SK-MEL-5 (cell line): ENCODE results near the gene TMEM184A. TPM values are rescaled to one million over a fixed set of nuclear protein-coding genes. Genes with fewer than 3 reads are reported as not detected.
A peak's percentile ranks its signal among the peaks of the same experiment; 100 is the strongest.

ENCODE experiments used
- DNase-seq: peaks from one replicate; pipeline ENCODE4 v3.0.0-alpha.2; 2016; ENCODE audit warnings: low read depth, low spot score
- in situ Hi-C: cut with HindIII; loops from 2 replicates; pipeline ENCODE4 v1.10.0; 2016; ENCODE audit warnings: low sequenced_read_pairs, high pct_unique_total_duplicates, low pct_unique_long_range_greater_than_20kb
- polyA plus RNA-seq, 2 experiments: library from polyadenylated mRNA; depleted of rRNA; stranded (reverse); fragments of >200 nt; gene quantifications; 2 replicates each; pipeline ENCODE4 v1.2.3, GENCODE V29; 2015
- total RNA-seq: library from RNA; depleted of rRNA; stranded (reverse); fragments of >200 nt; shearing (Covaris generic); gene quantifications from 2 replicates; pipeline ENCODE4 v1.2.3, GENCODE V29; 2014; rRNA removed

Gene TMEM184A
- 0.16 and 0.19 TPM in 2 replicates for total RNA-seq
- 0.17 and 2.5 TPM in 2 replicates for polyA plus RNA-seq (2015; cell fraction: cytosol; rRNA removed)
- 0.04 and 0.35 TPM in 2 replicates for polyA plus RNA-seq (2015; cell fraction: nucleus; rRNA removed)

DNA sequence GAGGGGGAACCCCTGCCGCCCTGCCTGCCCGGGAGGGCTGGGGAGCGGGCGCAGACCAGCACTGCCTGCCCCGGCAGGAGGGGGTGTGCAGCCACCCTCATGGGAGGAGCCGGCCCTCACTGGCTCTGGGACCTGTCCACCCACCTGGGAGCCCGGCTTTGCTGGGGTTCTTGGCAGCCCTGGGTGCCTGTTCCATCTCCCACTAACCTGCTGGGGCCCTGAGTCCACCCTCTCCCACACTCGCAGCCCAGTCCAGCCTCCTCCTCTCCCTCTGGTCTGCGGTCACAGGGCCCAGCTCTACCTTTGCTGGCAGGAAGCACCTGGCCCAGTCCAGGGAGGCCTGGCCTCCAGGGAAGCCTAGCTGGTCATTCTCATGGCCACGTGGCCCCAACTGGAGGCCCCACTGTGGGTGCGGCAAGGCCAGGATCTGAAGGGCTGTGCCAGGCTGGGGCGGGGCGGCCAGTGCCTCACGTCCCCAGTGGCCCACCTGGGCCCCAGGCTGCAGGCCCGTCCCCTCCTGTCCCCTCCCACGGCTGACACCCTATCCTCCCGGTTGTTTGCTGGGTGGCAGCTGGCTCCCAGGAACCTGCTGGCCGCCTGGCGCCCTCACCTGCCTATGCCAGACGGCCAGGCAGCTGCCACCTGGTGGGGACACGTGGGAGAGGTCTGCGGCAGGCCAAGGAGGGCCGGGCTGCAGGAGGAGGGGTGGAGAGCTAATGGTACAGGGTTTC lies at the start of gene TMEM184A:
TSS of gene TMEM184A (minus strand) at position 393 of the 731 bp plus-strand sequence. CDS start 721 bp downstream, outside the sequence.
- in situ Hi-C loops = no loop called here
- DNase-seq = peak; percentile 47

DNA sequence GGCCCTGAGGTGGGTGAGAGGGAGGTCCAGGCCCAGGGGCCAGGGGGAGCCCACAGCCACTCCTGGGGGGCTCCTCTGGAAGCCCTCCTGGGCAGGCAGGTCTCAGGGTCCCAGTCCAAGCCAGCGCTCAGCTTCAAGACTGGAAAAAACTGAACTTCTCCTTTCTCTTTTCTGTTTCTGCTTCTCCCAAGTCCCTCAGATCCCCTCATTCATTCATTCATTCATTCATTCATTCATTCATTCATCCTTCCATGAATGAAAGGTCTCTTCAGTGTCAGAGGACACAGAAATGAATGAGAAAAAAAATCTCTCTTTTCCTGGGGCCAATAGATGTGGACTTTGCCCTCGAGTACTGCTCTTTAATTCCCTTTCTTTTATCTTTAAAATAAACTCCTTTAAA lies 48.4 kb upstream of the TMEM184A start:
- DNase-seq = no peak
- in situ Hi-C loops = no loop called here

DNA sequence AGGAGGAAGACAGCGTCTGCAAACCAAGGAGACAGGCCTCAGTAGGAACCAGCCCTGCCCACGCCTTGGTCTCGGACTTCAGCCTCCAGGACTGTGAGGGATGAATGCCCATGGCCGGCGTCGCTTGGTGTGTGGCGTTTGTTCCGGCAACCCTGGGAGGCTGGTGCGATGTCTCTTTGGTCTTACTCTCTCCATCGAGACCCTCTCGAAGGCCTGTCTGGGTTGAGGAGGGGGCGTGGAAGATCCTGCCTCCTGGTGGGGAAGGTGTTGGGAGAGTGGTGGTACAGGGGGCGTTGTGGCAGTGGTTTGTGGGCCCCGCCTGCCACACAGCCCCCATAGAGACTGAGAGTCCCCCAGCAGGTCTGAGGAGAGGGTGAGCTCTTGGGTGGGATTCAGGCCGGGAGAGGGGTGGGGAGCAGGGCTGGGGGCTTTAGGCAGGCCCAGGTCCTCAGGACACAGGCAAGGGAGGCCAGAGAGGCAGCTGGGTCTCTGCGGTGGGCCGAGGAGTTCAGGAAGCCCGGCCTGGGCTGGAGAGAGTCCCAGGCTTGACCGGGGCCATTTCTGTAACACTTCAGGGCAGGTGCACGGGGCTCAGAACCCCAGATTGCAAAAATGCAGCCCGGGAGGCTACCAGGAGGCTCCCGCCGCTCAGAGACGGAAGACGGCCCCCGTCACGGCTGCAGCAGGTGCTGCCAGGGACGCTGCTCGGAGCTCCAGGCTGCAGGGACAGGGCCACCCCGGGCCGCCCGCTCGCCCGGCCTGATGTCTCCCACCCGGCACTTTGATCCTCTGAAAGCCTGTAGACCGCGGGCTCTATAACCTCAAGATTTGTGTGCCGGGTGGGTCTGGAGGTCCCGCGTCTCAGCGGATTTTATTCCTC lies 47.6 kb upstream of the TMEM184A start:
- no peak for DNase-seq
- in situ Hi-C loops = no loop called here

DNA sequence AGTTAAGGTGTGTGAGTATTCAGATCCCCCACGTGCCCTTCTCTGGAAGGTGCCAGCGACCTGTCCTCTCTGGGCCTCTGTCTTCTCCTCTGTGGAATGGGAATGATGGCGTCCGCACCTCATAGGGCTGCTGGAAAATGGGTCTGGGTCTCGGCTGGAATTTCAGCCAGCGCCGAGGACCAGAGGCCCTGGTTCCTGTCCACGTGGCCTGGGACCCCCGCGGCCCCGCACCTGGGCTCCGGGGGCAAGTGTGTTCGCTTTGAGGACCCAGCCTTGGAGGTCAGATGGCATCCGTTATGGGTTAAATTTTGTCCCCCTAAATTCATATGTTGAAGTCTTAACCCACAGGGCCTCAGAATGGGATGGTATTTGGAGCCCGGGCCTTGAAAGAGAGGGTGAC lies 46.4 kb upstream of the TMEM184A start:
- DNase-seq = no peak
- in situ Hi-C loops = no loop called here

GRCh38 chr7:1601956-1602355 lies 46.0 kb upstream of the TMEM184A start:
- no peak for DNase-seq
- in situ Hi-C loops = no loop called here

GRCh38 chr7:1599640-1600395 lies 43.8 kb upstream of the TMEM184A start:
- in situ Hi-C loops = no loop called here
- no peak for DNase-seq

DNA sequence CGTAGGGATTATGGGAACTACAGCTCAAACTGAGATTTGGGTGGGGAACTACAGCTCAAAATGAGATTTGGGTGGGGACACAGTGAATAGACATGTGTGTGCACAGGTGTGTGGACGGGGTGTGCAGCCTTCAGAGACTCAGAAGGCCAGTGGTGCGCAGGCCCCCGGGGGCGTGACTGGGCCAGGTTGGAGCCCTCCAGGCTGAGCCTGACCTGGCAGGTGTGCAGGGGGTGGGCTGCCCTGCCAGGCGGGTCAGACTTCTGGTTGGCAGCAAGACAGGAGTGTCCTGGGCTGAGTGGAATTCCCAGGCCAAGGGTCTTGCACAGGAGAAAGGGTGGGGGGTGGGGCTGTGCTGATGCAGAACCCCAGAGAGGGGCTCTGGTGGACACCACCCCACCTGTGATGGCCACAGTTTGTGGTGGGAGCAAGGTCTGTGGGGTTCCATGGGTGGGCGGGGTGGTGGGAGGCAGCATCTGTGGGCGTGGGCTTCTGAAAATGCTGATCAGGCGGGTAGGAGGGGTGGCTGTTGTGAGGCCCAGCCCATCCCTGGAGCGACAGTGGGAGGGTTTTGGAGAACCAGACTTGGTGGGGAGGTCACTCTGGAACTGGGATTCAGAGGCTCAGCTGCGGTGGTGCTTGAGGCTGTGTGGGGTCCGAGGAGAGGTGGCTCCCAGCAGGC lies 43.1 kb upstream of the TMEM184A start:
- in situ Hi-C loops = no loop called here
- no peak for DNase-seq

GRCh38 chr7:1598286-1598685 lies 42.3 kb upstream of the TMEM184A start:
- DNase-seq = no peak
- in situ Hi-C loops = no loop called here

- in situ Hi-C loops = no loop called here
- DNase-seq = no peak
Measured at GRCh38 chr7:1597791-1598190, 41.8 kb upstream of the TMEM184A start.

DNA sequence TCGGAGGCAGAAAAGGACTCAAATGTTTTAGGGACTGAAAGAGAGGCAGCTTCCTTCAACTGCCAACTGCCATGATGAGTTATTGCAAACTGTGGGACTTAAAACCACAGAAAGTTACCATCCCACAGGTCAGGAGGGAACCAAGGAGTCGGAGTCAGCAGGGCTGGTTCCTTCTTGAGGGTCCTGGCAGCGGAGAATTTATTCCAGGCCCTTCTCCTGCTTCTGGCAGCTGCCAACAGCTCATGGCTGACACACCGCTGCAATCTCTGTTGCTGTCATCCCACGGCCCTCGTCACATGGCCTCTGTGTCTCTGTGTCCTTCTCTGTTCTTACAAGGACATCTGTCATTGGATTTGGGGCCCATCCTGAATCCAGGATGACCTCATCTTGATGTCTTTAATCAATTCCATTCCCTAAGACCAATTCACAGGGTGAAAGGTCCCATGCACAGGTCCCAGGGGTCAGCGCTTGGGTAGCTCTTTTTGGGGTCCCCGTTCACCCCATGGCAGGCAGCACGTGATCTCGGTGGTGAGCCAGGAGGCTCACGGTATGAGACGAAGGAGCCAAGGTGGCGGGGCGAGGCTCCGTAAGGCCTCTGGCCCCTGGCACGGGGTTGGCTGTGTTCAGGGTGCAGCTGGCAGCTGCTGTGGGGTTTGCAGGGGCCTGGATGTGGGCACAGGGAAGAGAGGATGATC lies 41.2 kb upstream of the TMEM184A start:
- in situ Hi-C loops = no loop called here
- DNase-seq = no peak

GRCh38 chr7:1596181-1597043 lies 40.4 kb upstream of the TMEM184A start:
- in situ Hi-C loops = no loop called here
- DNase-seq = no peak

- DNase-seq = no peak
- in situ Hi-C loops = no loop called here
Measured at GRCh38 chr7:1595636-1596035, 39.6 kb upstream of the TMEM184A start.

DNA sequence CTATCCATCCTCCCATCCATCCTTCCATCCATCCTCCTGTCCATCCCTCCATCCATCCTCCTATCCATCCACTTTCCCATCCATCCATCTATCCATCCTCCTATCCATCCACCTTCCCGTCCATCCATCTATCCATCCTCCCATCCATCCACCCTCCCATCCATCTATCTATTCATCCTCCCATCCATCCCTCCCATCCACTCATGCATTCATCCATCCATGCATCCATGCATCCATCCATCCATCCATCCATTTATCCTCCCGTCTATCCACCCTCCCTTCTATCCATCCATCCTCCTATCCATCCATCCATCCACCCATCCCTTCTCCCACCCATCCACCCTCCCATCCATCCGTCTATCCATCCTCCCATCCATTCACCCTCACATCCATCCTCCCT lies 39.0 kb upstream of the TMEM184A start:
- in situ Hi-C loops = no loop called here
- DNase-seq = no peak

GRCh38 chr7:1593904-1594421 lies 38.0 kb upstream of the TMEM184A start:
- in situ Hi-C loops = no loop called here
- no peak for DNase-seq

DNA sequence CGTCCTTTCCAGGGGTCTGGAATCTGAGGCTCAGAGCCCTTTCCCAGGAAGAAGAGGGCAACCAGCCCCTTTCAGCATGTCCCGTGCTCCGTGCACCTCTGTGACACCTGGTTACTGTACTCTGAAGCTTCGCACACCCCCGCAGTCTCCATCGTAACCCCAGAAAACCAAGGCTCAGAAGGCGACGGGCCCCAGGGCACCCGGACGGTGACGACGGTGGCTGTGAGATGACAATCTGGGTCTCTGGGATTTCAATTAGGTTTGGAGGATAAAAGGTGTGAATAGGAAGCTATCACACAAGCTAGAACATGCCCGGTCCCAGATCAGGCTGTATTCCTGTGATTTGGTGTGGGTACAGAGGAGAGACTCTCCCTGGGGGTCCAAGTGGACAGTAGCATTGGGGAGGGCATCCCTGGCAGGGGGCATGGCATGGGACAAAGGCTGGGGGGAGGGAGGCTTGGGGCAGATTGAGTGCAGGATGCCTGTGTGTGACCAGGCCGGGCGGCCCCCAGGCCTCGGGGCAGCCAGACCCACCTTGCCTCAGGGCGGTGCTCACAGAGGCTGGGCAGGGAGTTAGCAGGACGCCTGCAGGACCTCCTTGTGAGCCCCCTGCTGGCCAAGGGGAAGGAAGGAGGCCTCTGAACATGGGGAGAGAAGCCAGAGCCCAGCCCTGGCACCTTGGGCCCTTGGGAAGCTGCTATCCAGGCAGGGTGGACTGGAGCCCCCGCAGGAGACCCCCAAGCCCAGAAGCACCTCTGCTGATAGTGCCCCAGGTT lies 37.3 kb upstream of the TMEM184A start:
- DNase-seq = peak; percentile 61
- in situ Hi-C loops = no loop called here
